ENCODE measurements around the gene SGK1.

DNA sequence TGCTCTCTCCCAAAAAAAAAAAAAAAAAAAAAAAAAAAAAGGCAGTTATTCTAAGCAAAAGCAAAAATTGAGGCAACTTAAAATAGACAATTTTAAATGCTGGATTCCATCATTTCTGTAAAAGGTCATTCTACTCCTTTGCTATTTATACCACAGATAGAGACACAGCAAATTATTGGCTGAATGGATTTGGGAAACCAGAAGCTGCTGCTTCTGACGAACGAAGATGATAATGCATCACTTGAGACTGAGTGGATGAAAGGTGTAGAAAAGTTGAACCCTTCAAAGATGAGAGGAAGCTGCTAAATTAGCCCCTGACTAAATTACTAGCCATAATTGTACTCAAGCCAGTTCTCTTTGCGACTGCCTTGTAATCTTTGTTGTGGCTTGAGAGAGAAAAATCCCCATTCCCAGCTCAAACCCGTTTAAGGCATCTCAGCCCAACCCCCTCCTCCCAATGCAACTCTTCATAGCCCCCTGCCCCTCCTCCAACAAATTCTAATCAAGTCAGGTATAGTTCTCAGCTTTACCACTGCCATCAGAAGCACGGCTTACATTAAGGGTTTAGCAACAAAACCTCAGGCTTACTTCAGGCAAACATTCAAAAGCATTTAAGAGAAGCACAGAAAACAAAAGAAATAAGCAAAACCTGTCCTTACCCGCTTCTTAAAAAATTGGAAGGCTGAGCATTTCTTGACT, 1.0 kb downstream of the SGK1 start:
- TF ChIP-seq, protein P1, sequence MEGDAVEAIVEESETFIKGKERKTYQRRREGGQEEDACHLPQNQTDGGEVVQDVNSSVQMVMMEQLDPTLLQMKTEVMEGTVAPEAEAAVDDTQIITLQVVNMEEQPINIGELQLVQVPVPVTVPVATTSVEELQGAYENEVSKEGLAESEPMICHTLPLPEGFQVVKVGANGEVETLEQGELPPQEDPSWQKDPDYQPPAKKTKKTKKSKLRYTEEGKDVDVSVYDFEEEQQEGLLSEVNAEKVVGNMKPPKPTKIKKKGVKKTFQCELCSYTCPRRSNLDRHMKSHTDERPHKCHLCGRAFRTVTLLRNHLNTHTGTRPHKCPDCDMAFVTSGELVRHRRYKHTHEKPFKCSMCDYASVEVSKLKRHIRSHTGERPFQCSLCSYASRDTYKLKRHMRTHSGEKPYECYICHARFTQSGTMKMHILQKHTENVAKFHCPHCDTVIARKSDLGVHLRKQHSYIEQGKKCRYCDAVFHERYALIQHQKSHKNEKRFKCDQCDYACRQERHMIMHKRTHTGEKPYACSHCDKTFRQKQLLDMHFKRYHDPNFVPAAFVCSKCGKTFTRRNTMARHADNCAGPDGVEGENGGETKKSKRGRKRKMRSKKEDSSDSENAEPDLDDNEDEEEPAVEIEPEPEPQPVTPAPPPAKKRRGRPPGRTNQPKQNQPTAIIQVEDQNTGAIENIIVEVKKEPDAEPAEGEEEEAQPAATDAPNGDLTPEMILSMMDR (conservative IDR thresholded peaks at IDR 0.05 in 1 of 2, IDR thresholded peaks at IDR 0.05 in 1 of 2; ENCODE audit: extremely low read depth in 1 of 2, insufficient read depth in 1 of 2, low read depth in 1 of 2, low read length in 2 of 2) = no peak
- no peak for TF ChIP-seq EZH2 (IDR thresholded peaks at IDR 0.05; ENCODE audit: borderline replicate concordance, low read length)

Measured in mammary epithelial cell (primary cell).